NCI-H1436 (cell line): ENCODE results near the gene GTF2H4.

Experiments used
- DNase-seq: peaks from one replicate; lab custom pipeline; 2025; lab: John Stamatoyannopoulos, UW

The GTF2H4 gene

GRCh38 chr6:30882759-30883684, 25.0 kb upstream of the GTF2H4 start:
- peak; percentile 67 for DNase-seq

- DNase-seq = peak; percentile 45
Measured at GRCh38 chr6:30883685-30884520, 24.1 kb upstream of the GTF2H4 start, which contains the start of gene DDR1. DDR1 (plus strand) TSS chr6:30884519; CDS start chr6:30888730, 4,211 bp downstream.

- DNase-seq = no peak
Measured at GRCh38 chr6:30884521-30885480, 23.2 kb upstream of the GTF2H4 start.

GRCh38 chr6:30885481-30885998, 22.5 kb upstream of the GTF2H4 start:
- no peak for DNase-seq

GRCh38 chr6:30885999-30886896, 21.8 kb upstream of the GTF2H4 start:
- DNase-seq = peak; percentile 68

GRCh38 chr6:30886897-30887255, 21.1 kb upstream of the GTF2H4 start:
- no peak for DNase-seq

- no peak for DNase-seq
Measured at GRCh38 chr6:30887901-30888815, 19.8 kb upstream of the GTF2H4 start.

GRCh38 chr6:30888816-30889495, 19.1 kb upstream of the GTF2H4 start:
- DNase-seq = no peak

- DNase-seq = no peak
Measured at GRCh38 chr6:30889496-30889885, 18.5 kb upstream of the GTF2H4 start.

GRCh38 chr6:30889921-30890645, 17.9 kb upstream of the GTF2H4 start:
- DNase-seq = no peak

- DNase-seq = no peak
Measured at GRCh38 chr6:30890646-30891449, 17.2 kb upstream of the GTF2H4 start.

- no peak for DNase-seq
Measured at GRCh38 chr6:30891450-30891723, 16.6 kb upstream of the GTF2H4 start.

GRCh38 chr6:30891816-30892538, 16.0 kb upstream of the GTF2H4 start:
- no peak for DNase-seq

- DNase-seq = no peak
Measured at GRCh38 chr6:30893001-30893591, 14.9 kb upstream of the GTF2H4 start.

GRCh38 chr6:30893666-30894065, 14.3 kb upstream of the GTF2H4 start:
- DNase-seq = no peak

- DNase-seq = no peak
Measured at GRCh38 chr6:30894381-30894780, 13.6 kb upstream of the GTF2H4 start.
